ENCODE measurements around the gene PLS3. TPM values are rescaled to one million over a fixed set of nuclear protein-coding genes. Genes with fewer than 3 reads are reported as not detected.
A peak's percentile ranks its signal among the peaks of the same experiment; 100 is the strongest.

The PLS3 gene
- total RNA-seq (2011; cell fraction: chromatin; rRNA removed; ENCODE audit: low replicate concordance) = not detected in 2 replicates
- not detected in 2 replicates for total RNA-seq (2011; cell fraction: nucleolus; rRNA removed)
- total RNA-seq (2011; cell fraction: nucleoplasm; rRNA removed) = not detected in 2 replicates
- total RNA-seq (2014; rRNA removed) (not detected in 2 replicates), total RNA-seq (2014; rRNA removed; fragmentation: Illumina TruSeq; extraction: Trizol) (not detected in 2 replicates), total RNA-seq (2015; rRNA removed; fragmentation: Illumina TruSeq; extraction: Trizol) (0.07 TPM in 1 of 2 replicates, not detected in the other), total RNA-seq (2021) (0.36 and 0.42 TPM in 2 replicates), polyA plus RNA-seq (2011; rRNA removed) (0.03 TPM in 1 of 2 replicates, not detected in the other), polyA plus RNA-seq (2014; fragmentation: Illumina TruSeq; extraction: Trizol) (0.03 and 0.07 TPM in 2 replicates), polyA plus RNA-seq (2014; fragmentation: Nextera tagmentation; extraction: Ambion mirVana) (under 1 TPM in 1 of 2 experiments, not detected in 1; 0.03 TPM), polyA plus RNA-seq (2014; rRNA removed) (0.03 TPM in 1 of 2 replicates, not detected in the other), polyA minus RNA-seq (2011; rRNA and poly(A)+ RNA removed) (not detected in 2 replicates), Bru-seq, nascent RNA (percentile 14 among the genes with signal in this experiment), BruChase-seq, experiment 1, labeled RNA remaining after a 2-hour chase (percentile 14 among the genes with signal in this experiment), BruChase-seq, experiment 2, labeled RNA remaining after a 6-hour chase (percentile 18 among the genes with signal in this experiment)
- 0.06 TPM in 1 of 2 replicates, not detected in the other for polyA plus RNA-seq (2011; cell fraction: cytosol; rRNA removed)
- polyA plus RNA-seq (2011; cell fraction: nucleus; rRNA removed) = not detected in 2 replicates
- 0.04 TPM in 1 of 2 replicates, not detected in the other for polyA plus RNA-seq (2012)
- 3.3 TPM in 1 of 2 replicates, not detected in the other for polyA minus RNA-seq (2011; cell fraction: cytosol; rRNA and poly(A)+ RNA removed)
- polyA minus RNA-seq (2011; cell fraction: nucleus; rRNA and poly(A)+ RNA removed) = 0.13 TPM in 1 of 2 replicates, not detected in the other
- long read RNA-seq, experiment 1 = 0 reads
- long read RNA-seq, experiment 2 = 0 reads
- long read RNA-seq, experiment 3 = 0 reads

GRCh38 chrX:115560978-115561604, at the start of gene PLS3:
PLS3 (plus strand) TSS chrX:115561174; CDS start chrX:115610251, 49,077 bp downstream.
- ChIA-PET POLR2A (no interaction called here), CTCF (ENCODE audit: low intra/inter-chr PET ratio) (no interaction called here)
- BruUV-seq (replicated peaks) = no TSS peak
- Histone ChIP-seq H3K4me3 (no peak within 1 kb of the TSS), H3K4me1 (replicated peaks in 1 of 2; ENCODE audit: control insufficient read depth in 2 of 2, insufficient read depth in 2 of 2, low read length in 2 of 2) (no peaks in the 10 kb centered on the region), H3K79me2 (ENCODE audit: control insufficient read depth, insufficient read depth, low read length) (no peaks in the 10 kb centered on the region), H3K27ac (ENCODE audit: extremely low read depth, low read depth, low read length) (no peak within 1 kb of the TSS), H3K36me3 (ENCODE audit: control insufficient read depth, insufficient read depth, low read length) (no peaks in the 10 kb centered on the region), H3K9me3 (replicated peaks; ENCODE audit: control insufficient read depth, insufficient read depth, low read depth, low read length) (no peaks in the 10 kb centered on the region), H3K9me1 (ENCODE audit: control insufficient read depth, insufficient read depth, low read length) (no peaks in the 10 kb centered on the region), H2AFZ (ENCODE audit: low read depth, low read length) (no peak within 1 kb of the TSS), H3K4me2 (ENCODE audit: insufficient read depth, low read length) (no peak within 1 kb of the TSS), H4K20me1 (replicated peaks; ENCODE audit: control insufficient read depth, insufficient read depth, low read length) (no peaks in the 10 kb centered on the region), H3K9ac (ENCODE audit: insufficient read depth in 1 of 2, low read depth in 2 of 2, low read length in 2 of 2) (no peak within 1 kb of the TSS), H3K27me3 (ENCODE audit: control insufficient read depth in 2 of 2, insufficient read depth in 2 of 2, low read length in 2 of 2) (peaks cover 0 to 22% of the 10 kb centered on the region in 2 experiments; a peak in 2 of 5 replicates)
- no peak for DNase-seq (ENCODE audit: extremely low read depth in 1 of 4, low spot score in 3 of 4)
- WGBS (ENCODE audit: insufficient coverage, low coverage, missing lambda C conversion rate) = 13% methylated on average over 3 of the region's 40 CpGs
- TF ChIP-seq FOXA1 (IDR thresholded peaks at IDR 0.05; ENCODE audit: borderline replicate concordance) (no peak), PKNOX1 (IDR thresholded peaks at IDR 0.05) (peak; percentile 42; the same call in 1 of the 2 replicates)
- intact Hi-C loops (cut with micrococcal nuclease) = no loop called here
- no peak for ATAC-seq
- FAIRE-seq = no peak
- in situ Hi-C loops (cut with MboI) = no loop called here
